GM15510 (cell line): ENCODE measurements around the gene DNAJC10.
A peak's percentile ranks its signal among the peaks of the same experiment; 100 is the strongest.

ENCODE experiments used
- POLR2A ChIP-seq: IDR thresholded peaks from 3 replicates; pipeline ENCODE4 v1.6.1; 2011; ENCODE audit warnings: borderline replicate concordance; ENCODE audit not compliant: insufficient read length; ENCODE audit errors: extremely low read depth

Gene DNAJC10

DNA sequence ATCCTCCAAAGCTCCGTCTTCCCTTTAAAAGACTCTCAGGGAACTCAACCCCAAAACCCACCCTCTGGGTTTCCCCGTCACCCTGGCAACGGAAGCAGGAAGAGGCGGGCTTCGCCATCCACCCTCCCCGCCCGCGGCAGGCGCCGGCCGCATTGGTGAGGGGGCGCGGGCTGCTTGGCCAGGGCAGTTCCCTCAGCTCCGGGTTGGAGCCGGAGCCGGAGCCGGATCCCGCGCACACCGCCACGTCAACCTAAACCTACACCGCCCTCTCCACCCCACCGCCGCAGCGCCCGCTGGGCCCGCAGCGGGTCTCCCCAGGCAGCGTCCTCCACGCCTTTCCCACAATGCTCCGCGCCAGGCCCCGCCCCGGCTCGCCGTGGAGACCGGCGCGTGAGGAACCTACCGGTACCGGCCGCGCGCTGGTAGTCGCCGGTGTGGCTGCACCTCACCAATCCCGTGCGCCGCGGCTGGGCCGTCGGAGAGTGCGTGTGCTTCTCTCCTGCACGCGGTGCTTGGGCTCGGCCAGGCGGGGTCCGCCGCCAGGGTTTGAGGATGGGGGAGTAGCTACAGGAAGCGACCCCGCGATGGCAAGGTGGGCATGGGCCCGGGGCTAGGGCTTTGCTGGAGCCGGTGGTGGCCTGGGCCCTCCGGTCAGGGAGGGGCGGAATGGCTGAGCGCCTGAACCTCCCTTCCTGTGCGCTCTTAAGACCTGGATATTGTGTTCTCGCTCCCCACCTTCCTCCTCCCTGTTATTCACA lies at the start of gene DNAJC10:
Gene DNAJC10, plus strand, starts transcription at position 366 of the 758 bp plus-strand sequence. CDS start 1,830 bp downstream, outside the sequence.
- peak; percentile 94 for TF ChIP-seq POLR2A

- no peak for TF ChIP-seq POLR2A
Observed at GRCh38 chr2:182666674-182667314, 49.3 kb upstream of the DNAJC10 start.

DNA sequence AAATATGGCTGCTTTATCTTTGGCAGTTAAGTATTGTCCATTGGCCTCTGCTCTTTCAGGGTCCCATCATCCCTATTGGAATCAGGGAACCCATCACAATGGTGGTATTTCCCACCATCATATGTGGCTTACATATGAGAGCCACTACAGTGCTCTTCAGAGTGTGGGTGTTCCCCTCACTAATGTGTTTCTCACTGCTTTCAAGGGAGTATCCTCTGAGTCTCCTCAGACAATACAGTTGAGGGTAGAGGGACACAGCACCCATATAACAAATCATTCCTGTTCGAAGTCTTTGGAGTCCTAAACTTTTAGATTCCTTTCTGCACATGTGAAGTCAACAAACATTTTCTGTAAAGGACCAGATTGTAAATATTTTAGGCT lies 48.8 kb upstream of the DNAJC10 start:
- no peak for TF ChIP-seq POLR2A

GRCh38 chr2:182668671-182669070 lies 47.4 kb upstream of the DNAJC10 start:
- TF ChIP-seq POLR2A, result no peak

- TF ChIP-seq POLR2A, result no peak
Observed at GRCh38 chr2:182672466-182673165, 43.4 kb upstream of the DNAJC10 start.

- no peak for TF ChIP-seq POLR2A
Observed at GRCh38 chr2:182680837-182681236, 35.2 kb upstream of the DNAJC10 start.

DNA sequence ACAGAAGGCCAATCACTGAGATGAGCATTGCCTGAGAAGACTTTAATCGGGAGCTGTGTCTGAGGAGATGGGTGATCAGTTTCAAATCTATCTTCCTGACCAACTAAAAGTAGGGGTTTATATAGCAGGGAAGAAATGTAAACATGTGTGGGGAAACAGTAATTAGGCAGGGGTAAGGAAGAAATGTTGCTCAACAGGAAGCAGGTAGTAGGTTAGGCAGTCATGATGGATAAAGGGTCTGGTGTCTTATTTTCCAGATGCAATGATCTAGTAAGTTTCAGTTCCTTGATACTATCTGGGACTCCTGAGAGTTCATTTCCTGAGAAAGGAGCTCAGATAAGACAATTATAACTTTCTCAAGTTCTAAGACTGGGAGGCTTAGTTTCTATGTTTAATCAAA lies 33.8 kb upstream of the DNAJC10 start:
- TF ChIP-seq POLR2A, result no peak

GRCh38 chr2:182685559-182685958 lies 30.5 kb upstream of the DNAJC10 start:
- TF ChIP-seq POLR2A, result no peak

- no peak for TF ChIP-seq POLR2A
Observed at GRCh38 chr2:182694189-182694588, 21.9 kb upstream of the DNAJC10 start.

- TF ChIP-seq POLR2A, result no peak
Observed at GRCh38 chr2:182695776-182696175, 20.3 kb upstream of the DNAJC10 start.

- no peak for TF ChIP-seq POLR2A
Observed at GRCh38 chr2:182698671-182699070, 17.4 kb upstream of the DNAJC10 start.

DNA sequence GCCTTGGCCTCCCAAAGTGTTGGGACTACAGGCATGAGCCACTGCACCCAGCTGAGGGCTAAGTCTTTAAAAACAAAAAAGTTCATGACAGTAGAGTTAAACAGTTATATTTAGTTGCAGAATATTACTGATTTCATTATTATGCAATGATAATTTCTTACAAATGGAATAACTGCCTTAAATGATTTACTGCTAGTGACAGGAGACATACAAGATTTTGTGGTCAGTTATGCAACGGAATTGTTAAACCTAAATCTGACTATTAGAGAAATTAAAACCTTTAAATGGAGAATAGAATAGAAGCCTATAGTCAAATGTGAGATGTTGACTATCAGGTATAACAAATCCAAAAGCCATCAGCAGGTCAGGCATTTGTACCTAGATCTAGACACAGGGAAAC lies 10.3 kb upstream of the DNAJC10 start:
- TF ChIP-seq POLR2A, result no peak

GRCh38 chr2:182706751-182707150 lies 9.3 kb upstream of the DNAJC10 start:
- TF ChIP-seq POLR2A, result no peak

GRCh38 chr2:182713601-182714000 lies 2.5 kb upstream of the DNAJC10 start:
- no peak for TF ChIP-seq POLR2A

DNA sequence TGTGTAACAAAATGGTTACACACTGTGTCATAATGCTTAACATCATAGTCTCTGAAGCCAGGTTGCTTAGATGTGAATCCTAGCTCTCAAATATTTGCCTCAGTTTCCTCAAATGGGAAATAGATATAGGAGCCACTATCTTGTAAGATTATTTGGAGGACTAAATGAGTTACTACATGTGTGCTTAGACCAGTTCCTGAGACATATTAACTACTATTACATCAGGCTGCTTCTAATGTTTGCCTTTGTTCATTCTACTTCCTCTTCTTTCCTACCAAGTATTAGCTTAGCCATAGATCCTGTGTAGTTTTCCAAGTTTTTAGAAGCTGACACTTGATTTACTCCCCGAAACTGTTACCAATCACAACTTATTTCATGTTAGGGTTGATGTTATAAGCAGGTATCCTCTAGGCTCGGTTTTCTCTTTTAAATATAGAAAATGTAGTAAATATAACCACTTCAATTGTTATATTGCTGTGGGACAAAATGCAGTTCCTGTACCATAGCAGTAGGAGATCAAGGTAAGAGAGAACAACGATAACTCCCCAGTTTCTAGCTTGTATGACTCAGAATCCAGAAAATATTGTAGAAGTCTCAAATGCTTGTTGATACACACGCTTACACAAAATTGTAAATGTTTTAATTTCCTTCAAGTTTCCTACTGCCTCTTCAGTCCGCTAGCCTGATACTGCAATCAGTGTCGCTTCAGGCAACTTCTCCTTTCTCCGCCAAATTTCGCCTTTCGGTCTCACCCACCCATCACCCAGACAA lies 751 bp upstream of the DNAJC10 start:
- TF ChIP-seq POLR2A, result no peak
